ENCODE data around the gene PREX1.

DNA sequence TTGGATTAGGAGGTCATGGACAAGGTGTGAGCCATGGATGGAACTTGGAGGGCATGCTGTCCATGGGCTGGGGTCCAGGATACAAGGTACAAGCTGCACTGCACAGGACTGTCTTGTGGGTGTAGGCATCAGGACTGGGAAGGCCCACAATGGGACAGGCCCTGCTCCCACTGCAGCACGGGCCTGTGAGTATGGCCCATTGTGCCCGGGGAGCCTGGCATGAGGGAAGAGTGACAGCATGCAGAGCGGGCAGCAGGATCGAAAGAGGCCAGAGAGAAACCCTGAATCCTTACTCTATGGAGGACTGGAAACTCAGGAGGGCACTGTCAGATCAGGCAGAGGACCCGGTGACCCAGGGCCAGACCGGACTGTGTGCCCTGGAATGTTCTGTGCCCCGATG is 211.3 kb downstream of the PREX1 start:
- TF ChIP-seq POLR2A (IDR thresholded peaks at IDR 0.05), result no peak
- TF ChIP-seq, protein P1, sequence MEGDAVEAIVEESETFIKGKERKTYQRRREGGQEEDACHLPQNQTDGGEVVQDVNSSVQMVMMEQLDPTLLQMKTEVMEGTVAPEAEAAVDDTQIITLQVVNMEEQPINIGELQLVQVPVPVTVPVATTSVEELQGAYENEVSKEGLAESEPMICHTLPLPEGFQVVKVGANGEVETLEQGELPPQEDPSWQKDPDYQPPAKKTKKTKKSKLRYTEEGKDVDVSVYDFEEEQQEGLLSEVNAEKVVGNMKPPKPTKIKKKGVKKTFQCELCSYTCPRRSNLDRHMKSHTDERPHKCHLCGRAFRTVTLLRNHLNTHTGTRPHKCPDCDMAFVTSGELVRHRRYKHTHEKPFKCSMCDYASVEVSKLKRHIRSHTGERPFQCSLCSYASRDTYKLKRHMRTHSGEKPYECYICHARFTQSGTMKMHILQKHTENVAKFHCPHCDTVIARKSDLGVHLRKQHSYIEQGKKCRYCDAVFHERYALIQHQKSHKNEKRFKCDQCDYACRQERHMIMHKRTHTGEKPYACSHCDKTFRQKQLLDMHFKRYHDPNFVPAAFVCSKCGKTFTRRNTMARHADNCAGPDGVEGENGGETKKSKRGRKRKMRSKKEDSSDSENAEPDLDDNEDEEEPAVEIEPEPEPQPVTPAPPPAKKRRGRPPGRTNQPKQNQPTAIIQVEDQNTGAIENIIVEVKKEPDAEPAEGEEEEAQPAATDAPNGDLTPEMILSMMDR (IDR thresholded peaks at IDR 0.05), result no peak
